ENCODE data around the gene ANGPTL8.
A peak's percentile ranks its signal among the peaks of the same experiment; 100 is the strongest.

Gene ANGPTL8

GRCh38 chr19:11204076-11204602, 35.3 kb upstream of the ANGPTL8 start:
- Histone ChIP-seq H3K36me3 (ENCODE audit: control insufficient read depth, low read length) (peaks cover 4% of the 10 kb centered on the region; the same call in 1 of the 2 replicates), H3K4me2 (ENCODE audit: low read length) (no peak overlapping the region), H3K27ac (ENCODE audit: low read depth, low read length) (no peak overlapping the region), H3K4me3 (ENCODE audit: low read length) (no peak overlapping the region), H3F3A (ENCODE audit: control insufficient read depth, insufficient read depth) (no peaks in the 10 kb centered on the region), H3K9me2 (replicated peaks; ENCODE audit: control insufficient read depth, low read length) (no peaks in the 10 kb centered on the region), H3K27me3 (ENCODE audit: control insufficient read depth, low read length) (no peaks in the 10 kb centered on the region), H3K79me2 (ENCODE audit: control insufficient read depth, low read length) (no peaks in the 10 kb centered on the region), H4K20me1 (ENCODE audit: control insufficient read depth, insufficient read depth, low read depth, low read length) (no peaks in the 10 kb centered on the region), H3K4me1 (ENCODE audit: control insufficient read depth, low read length) (peaks cover 16% of the 10 kb centered on the region), H3K9me3 (ENCODE audit: control insufficient read depth, insufficient read depth, low read length) (no peaks in the 10 kb centered on the region)
- TF ChIP-seq CTCF (IDR thresholded peaks at IDR 0.05; ENCODE audit: low read depth, low read length, poor library complexity, severe bottlenecking), result peak; percentile 48
- TF ChIP-seq EZH2phosphoT487 (IDR thresholded peaks at IDR 0.05; ENCODE audit: borderline replicate concordance, low read length), result no peak

- no peak for TF ChIP-seq CTCF (IDR thresholded peaks at IDR 0.05; ENCODE audit: low read depth, low read length, poor library complexity, severe bottlenecking)
- TF ChIP-seq EZH2phosphoT487 (IDR thresholded peaks at IDR 0.05; ENCODE audit: borderline replicate concordance, low read length), result no peak
These were observed 34.5 kb upstream of the ANGPTL8 start for GRCh38 chr19:11204943-11205349.

GRCh38 chr19:11205939-11206570, 33.4 kb upstream of the ANGPTL8 start:
- peaks cover 8% of the 10 kb centered on the region; the same call in 1 of the 2 replicates for H3K9me3 ChIP-seq (ENCODE audit: control insufficient read depth, insufficient read depth, low read length)
- no peak overlapping the region for H3K27ac ChIP-seq (ENCODE audit: low read depth, low read length)
- H4K20me1 ChIP-seq (ENCODE audit: control insufficient read depth, insufficient read depth, low read depth, low read length), result no peaks in the 10 kb centered on the region
- no peaks in the 10 kb centered on the region for H3K27me3 ChIP-seq (ENCODE audit: control insufficient read depth, low read length)
- peaks cover 13% of the 10 kb centered on the region for H3K4me1 ChIP-seq (ENCODE audit: control insufficient read depth, low read length)
- no peak overlapping the region for H3K4me3 ChIP-seq (ENCODE audit: low read length)
- TF ChIP-seq EZH2phosphoT487 (IDR thresholded peaks at IDR 0.05; ENCODE audit: borderline replicate concordance, low read length), result no peak
- no peak for TF ChIP-seq CTCF (IDR thresholded peaks at IDR 0.05; ENCODE audit: low read depth, low read length, poor library complexity, severe bottlenecking)
- no peaks in the 10 kb centered on the region for H3F3A ChIP-seq (ENCODE audit: control insufficient read depth, insufficient read depth)
- H3K36me3 ChIP-seq (ENCODE audit: control insufficient read depth, low read length), result peaks cover 7% of the 10 kb centered on the region; the same call in 1 of the 2 replicates
- no peak overlapping the region for H3K4me2 ChIP-seq (ENCODE audit: low read length)
- no peaks in the 10 kb centered on the region for H3K79me2 ChIP-seq (ENCODE audit: control insufficient read depth, low read length)
- H3K9me2 ChIP-seq (replicated peaks; ENCODE audit: control insufficient read depth, low read length), result no peaks in the 10 kb centered on the region

More at GRCh38 chr19:11204943-11205349, 34.5 kb upstream of the ANGPTL8 start:
- no peaks in the 10 kb centered on the region for H3K79me2 ChIP-seq (ENCODE audit: control insufficient read depth, low read length)
- H3K4me2 ChIP-seq (ENCODE audit: low read length), result no peak overlapping the region
- no peaks in the 10 kb centered on the region for H3K9me2 ChIP-seq (replicated peaks; ENCODE audit: control insufficient read depth, low read length)
- H4K20me1 ChIP-seq (ENCODE audit: control insufficient read depth, insufficient read depth, low read depth, low read length), result no peaks in the 10 kb centered on the region
- H3K36me3 ChIP-seq (ENCODE audit: control insufficient read depth, low read length), result peaks cover 1% of the 10 kb centered on the region; the same call in 1 of the 2 replicates
- H3F3A ChIP-seq (ENCODE audit: control insufficient read depth, insufficient read depth), result no peaks in the 10 kb centered on the region
- no peak overlapping the region for H3K27ac ChIP-seq (ENCODE audit: low read depth, low read length)
- H3K9me3 ChIP-seq (ENCODE audit: control insufficient read depth, insufficient read depth, low read length), result peaks cover 2% of the 10 kb centered on the region; the same call in 1 of the 2 replicates
- no peaks in the 10 kb centered on the region for H3K27me3 ChIP-seq (ENCODE audit: control insufficient read depth, low read length)
- H3K4me3 ChIP-seq (ENCODE audit: low read length), result no peak overlapping the region
- H3K4me1 ChIP-seq (ENCODE audit: control insufficient read depth, low read length), result peaks cover 13% of the 10 kb centered on the region
